Activated CD4-positive, alpha-beta memory T cell treated with anti-CD3 and anti-CD28 coated beads, Interleukin-2, amount 10 ng/mL, durations not matched to agents 7 days and 5 days (primary cell): ENCODE results near the gene DLX1. TPM values are rescaled to one million over a fixed set of nuclear protein-coding genes. Genes with fewer than 3 reads are reported as not detected.
A peak's percentile ranks its signal among the peaks of the same experiment; 100 is the strongest.

Experiments used
- CTCF ChIA-PET: fragments of 350-600 bp; sonication (Branson Sonifier 250); formaldehyde crosslinking; loops from one replicate; lab custom pipeline; 2021; ENCODE audit warnings: antibody characterized with exemption, inconsistent platforms; lab: Charles Lee
- POLR2A ChIA-PET: fragments of 350-600 bp; sonication (Branson Sonifier 250); formaldehyde crosslinking; loops from one replicate; lab custom pipeline; 2021; ENCODE audit warnings: antibody characterized with exemption; lab: Charles Lee
- DNase-seq: peaks from one replicate; pipeline ENCODE4 v3.0.0-alpha.2; 2020
- H3K27ac Mint-ChIP-seq: one replicate; pipeline ENCODE4 v1.8.0; 2021; ENCODE audit warnings: mild to moderate bottlenecking, mixed read lengths
- H3K27me3 Mint-ChIP-seq: one replicate; pipeline ENCODE4 v1.8.0; 2021; ENCODE audit warnings: mixed read lengths
- H3K36me3 Mint-ChIP-seq: one replicate; pipeline ENCODE4 v1.8.0; 2021; ENCODE audit warnings: low read depth, mixed read lengths
- H3K4me1 Mint-ChIP-seq: one replicate; pipeline ENCODE4 v1.8.0; 2021; ENCODE audit warnings: mixed read lengths
- H3K4me3 Mint-ChIP-seq: one replicate; pipeline ENCODE4 v1.8.0; 2021; ENCODE audit warnings: mild to moderate bottlenecking, mixed read lengths
- H3K9me3 Mint-ChIP-seq: one replicate; pipeline ENCODE4 v1.8.0; 2021; ENCODE audit warnings: mixed read lengths
- total RNA-seq, 2 experiments: library from RNA; stranded (reverse); gene quantifications; one replicate each; pipeline ENCODE4 v1.2.3, GENCODE V29; 2021

The DLX1 gene
- total RNA-seq, 2 experiments from 2014 or later: 0.18 TPM; not detected in 1

DNA sequence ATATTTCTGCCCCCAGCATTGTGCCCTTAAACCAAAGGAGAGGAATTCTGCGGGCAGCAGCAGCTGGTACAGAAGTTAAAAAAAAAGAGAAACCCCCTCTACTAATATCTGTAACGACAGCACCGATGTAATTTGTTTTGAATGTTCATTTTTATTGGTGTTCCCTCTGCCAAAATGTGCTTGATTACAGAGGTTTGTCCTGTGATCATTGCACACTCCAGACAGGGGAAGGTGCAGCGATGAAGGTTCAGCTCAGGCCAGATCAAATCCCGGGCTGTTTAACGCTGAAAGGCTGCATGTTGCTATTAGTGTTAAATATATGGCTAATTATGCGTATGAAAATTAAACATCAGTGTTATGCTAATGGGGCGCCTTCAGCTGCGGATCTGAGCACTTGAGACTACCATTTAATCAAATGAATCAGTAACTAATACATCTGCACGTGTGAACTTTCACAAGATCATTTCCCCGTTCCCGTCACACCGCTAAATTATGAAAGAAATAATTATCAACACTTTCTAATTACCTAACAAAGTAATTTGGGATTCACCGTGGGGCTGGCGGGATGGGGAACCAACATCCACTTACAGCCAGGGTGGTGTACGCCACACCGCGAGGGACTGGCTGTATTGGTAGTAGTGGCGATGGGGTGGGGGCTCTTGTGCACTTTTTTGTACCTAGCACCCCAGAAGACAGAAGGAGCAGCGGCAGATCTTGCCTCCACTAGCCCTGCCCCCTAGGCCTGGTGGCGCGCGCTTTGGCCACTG is 1.5 kb upstream of the DLX1 start:
- Mint-ChIP-seq H3K4me3 (peak overlapping the region; percentile 74), H3K4me1 (peaks cover 68% of the 10 kb centered on the region), H3K36me3 (peaks cover 34% of the 10 kb centered on the region), H3K27ac (peak overlapping the region; percentile 36), H3K9me3 (no peaks in the 10 kb centered on the region), H3K27me3 (peaks cover 96% of the 10 kb centered on the region)
- POLR2A ChIA-PET: interaction anchor here (1.6 to 4.1 kb wide), 2 partner anchors 15 to 19 kb away, joined by 4 to 17 read pairs; partner anchors contain the start of gene DLX2
- CTCF ChIA-PET: interaction anchor here (1.5 to 6.5 kb wide), 2 partner anchors 17 to 20 kb away, joined by 3 to 39 read pairs; partner anchors contain the start of gene DLX2
- DNase-seq: no peak

GRCh38 chr2:172084395-172084644 is 987 bp upstream of the DLX1 start:
- Mint-ChIP-seq H3K27ac (no peak overlapping the region), H3K4me3 (peak overlapping the region; percentile 74), H3K9me3 (no peaks in the 10 kb centered on the region), H3K27me3 (peaks cover 94% of the 10 kb centered on the region), H3K4me1 (peaks cover 68% of the 10 kb centered on the region), H3K36me3 (peaks cover 34% of the 10 kb centered on the region)
- no peak for DNase-seq
- ChIA-PET POLR2A (no interaction called here), CTCF (interaction anchor here (6.5 kb wide), 1 partner anchor 17 kb away, joined by 39 read pairs; the partner anchor contains the start of gene DLX2)

GRCh38 chr2:172084645-172085459 is 455 bp upstream of the DLX1 start:
- POLR2A ChIA-PET: interaction anchor here (0.6 to 1.0 kb wide), 3 partner anchors 9 to 163 kb away, joined by 3 to 4 read pairs (median 3); partner anchors contain the start of gene HAT1
- Mint-ChIP-seq H3K27me3 (peaks cover 94% of the 10 kb centered on the region), H3K4me1 (peaks cover 67% of the 10 kb centered on the region), H3K27ac (peak overlapping the region; percentile 8), H3K4me3 (peak overlapping the region; percentile 74), H3K36me3 (peaks cover 32% of the 10 kb centered on the region), H3K9me3 (no peaks in the 10 kb centered on the region)
- CTCF ChIA-PET: interaction anchor here (0.8 to 6.5 kb wide), 4 partner anchors 16 to 381 kb away, joined by 4 to 39 read pairs (median 8); partner anchors contain the start of gene DLX2
- DNase-seq: peak; percentile 68

GRCh38 chr2:172086241-172087206 is 1.2 kb downstream of the DLX1 start:
- Mint-ChIP-seq H3K4me1 (peaks cover 62% of the 10 kb centered on the region), H3K36me3 (peaks cover 25% of the 10 kb centered on the region), H3K4me3 (peak overlapping the region; percentile 30), H3K27me3 (peaks cover 92% of the 10 kb centered on the region), H3K9me3 (no peaks in the 10 kb centered on the region), H3K27ac (peak overlapping the region; percentile 54)
- peak; percentile 64 for DNase-seq
- ChIA-PET POLR2A (interaction anchor here (0.9 to 1.7 kb wide), 2 partner anchors 15 to 164 kb away, joined by 3 to 5 read pairs; partner anchors contain the start of gene HAT1), CTCF (interaction anchor here (0.5 to 6.5 kb wide), 6 partner anchors 10 to 162 kb away, joined by 3 to 39 read pairs (median 4); partner anchors contain the start of gene DLX2)

DNA sequence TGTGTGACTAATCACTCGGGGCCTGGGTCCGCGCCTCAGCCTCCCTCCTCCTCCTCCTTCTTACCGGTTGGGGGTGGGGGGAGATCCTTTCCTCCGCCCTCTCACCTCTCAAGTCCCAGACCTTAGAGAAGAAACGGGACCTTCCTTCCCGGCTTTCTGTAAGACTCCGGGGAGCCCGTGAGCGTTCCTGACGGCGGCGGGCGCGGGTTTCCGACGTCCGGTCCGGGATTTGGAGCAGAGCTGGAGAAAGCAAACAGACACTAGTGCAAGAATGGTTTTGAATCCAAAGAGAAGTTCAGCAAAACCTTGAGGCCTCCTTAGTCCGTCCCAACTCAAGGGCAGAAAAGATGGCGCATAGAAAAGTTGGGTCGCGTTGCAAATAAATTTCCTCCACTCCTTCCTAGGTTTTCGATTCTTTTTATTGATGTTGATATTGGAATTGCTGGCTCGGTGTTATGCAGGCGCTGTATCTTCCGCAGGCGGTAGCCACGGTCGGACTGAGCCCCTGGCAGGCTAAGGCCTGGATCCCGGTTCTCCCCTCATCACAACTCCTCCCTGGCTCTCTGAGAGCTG is 2.0 kb downstream of the DLX1 start:
- no peak for DNase-seq
- ChIA-PET CTCF (interaction anchor here (0.7 to 6.5 kb wide), 5 partner anchors 10 to 19 kb away, joined by 3 to 39 read pairs (median 8); partner anchors contain the start of gene DLX2), POLR2A (interaction anchor here (1.7 kb wide), 1 partner anchor 15 kb away, joined by 5 read pairs; no protein-coding TSS in a partner anchor)
- peaks cover 23% of the 10 kb centered on the region for H3K36me3 Mint-ChIP-seq
- H3K9me3 Mint-ChIP-seq: no peaks in the 10 kb centered on the region
- peaks cover 61% of the 10 kb centered on the region for H3K4me1 Mint-ChIP-seq
- peak overlapping the region; percentile 54 for H3K27ac Mint-ChIP-seq
- H3K27me3 Mint-ChIP-seq: peaks cover 92% of the 10 kb centered on the region
- peak overlapping the region; percentile 44 for H3K4me3 Mint-ChIP-seq

- peak overlapping the region; percentile 44 for H3K4me3 Mint-ChIP-seq
- POLR2A ChIA-PET: interaction anchor here (1.7 kb wide), 1 partner anchor 14 kb away, joined by 5 read pairs; no protein-coding TSS in a partner anchor
- peaks cover 55% of the 10 kb centered on the region for H3K4me1 Mint-ChIP-seq
- H3K27me3 Mint-ChIP-seq: peaks cover 92% of the 10 kb centered on the region
- no peaks in the 10 kb centered on the region for H3K9me3 Mint-ChIP-seq
- H3K27ac Mint-ChIP-seq: peak overlapping the region; percentile 48
- CTCF ChIA-PET: interaction anchor here (1.6 to 6.5 kb wide), 2 partner anchors 13 to 17 kb away, joined by 8 to 39 read pairs; partner anchors contain the start of gene DLX2
- no peak for DNase-seq
- peaks cover 21% of the 10 kb centered on the region for H3K36me3 Mint-ChIP-seq
These were observed 2.5 kb downstream of the DLX1 start for GRCh38 chr2:172087780-172088244.

DNA sequence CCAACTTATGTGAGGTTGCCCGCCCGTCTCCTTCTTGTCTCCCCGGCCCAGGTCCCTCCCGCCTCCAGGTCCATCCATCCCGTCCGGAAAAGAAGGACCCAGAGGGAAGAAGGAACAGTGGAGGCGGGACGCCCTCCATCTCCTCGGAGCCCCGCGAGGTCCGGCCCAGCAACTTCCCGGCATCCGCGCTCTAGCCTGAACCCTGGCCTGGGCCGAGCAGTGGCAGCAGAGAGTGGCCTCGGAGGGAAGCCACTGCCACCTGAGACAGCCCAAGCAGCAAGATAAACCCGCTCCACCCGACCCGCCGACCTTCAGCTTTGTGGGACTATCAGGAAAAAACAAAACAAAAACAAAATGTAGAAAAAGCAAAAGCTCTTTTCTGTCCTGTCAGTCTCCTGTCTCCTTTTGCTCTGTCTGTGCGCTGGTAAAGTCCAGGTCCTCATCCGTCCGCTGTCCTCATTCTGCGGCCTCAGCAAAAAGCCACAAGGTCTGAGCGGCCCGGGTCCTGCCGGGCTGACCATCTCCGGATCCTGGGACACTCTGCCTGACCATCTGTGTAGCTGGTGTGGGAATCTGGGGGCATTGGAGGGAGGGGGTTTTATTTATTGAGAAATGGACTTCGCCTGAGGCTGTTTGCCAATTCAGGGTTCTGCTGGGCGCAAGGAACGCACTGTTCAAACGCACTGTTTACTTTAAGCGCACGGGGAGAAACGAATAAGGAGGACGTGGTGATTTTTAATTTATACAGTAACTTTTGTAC is 3.1 kb downstream of the DLX1 start:
- peaks cover 55% of the 10 kb centered on the region for H3K4me1 Mint-ChIP-seq
- no peaks in the 10 kb centered on the region for H3K9me3 Mint-ChIP-seq
- H3K36me3 Mint-ChIP-seq: peaks cover 21% of the 10 kb centered on the region
- ChIA-PET CTCF (interaction anchor here (1.6 to 6.5 kb wide), 2 partner anchors 13 to 16 kb away, joined by 8 to 39 read pairs; partner anchors contain the start of gene DLX2), POLR2A (interaction anchor here (1.7 kb wide), 1 partner anchor 13 kb away, joined by 5 read pairs; no protein-coding TSS in a partner anchor)
- peaks cover 92% of the 10 kb centered on the region for H3K27me3 Mint-ChIP-seq
- H3K4me3 Mint-ChIP-seq: peak overlapping the region; percentile 44
- H3K27ac Mint-ChIP-seq: peak overlapping the region; percentile 48
- no peak for DNase-seq

DNA sequence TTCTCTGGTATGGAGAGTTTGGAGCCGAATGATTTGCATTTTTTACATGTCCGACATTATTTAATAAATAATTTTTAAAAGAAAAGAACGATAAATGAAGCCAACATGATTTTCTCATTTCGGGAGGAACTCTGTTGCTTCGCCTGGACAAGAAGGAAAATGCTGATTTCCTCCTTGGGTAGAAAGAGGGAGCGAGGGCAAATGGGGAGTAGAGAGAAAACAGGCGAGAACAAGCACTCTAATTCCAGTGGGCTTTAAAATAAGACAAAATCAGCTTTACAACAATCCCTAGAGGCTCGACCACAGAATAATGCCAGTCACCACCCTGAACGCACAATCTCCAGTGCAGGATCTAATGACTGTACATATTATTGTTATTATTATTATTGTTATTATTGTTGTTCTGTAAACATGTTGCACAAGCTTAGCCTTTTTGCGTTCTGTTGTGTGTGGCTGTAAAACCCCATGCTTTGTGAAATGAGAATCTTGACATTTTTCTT is 3.7 kb downstream of the DLX1 start:
- ChIA-PET POLR2A (no interaction called here), CTCF (interaction anchor here (1.6 to 6.5 kb wide), 2 partner anchors 12 to 15 kb away, joined by 8 to 39 read pairs; partner anchors contain the start of gene DLX2)
- H3K4me1 Mint-ChIP-seq: peaks cover 53% of the 10 kb centered on the region
- H3K27ac Mint-ChIP-seq: no peak overlapping the region
- DNase-seq: no peak
- H3K27me3 Mint-ChIP-seq: peaks cover 92% of the 10 kb centered on the region
- no peak overlapping the region for H3K4me3 Mint-ChIP-seq
- peaks cover 18% of the 10 kb centered on the region for H3K36me3 Mint-ChIP-seq
- no peaks in the 10 kb centered on the region for H3K9me3 Mint-ChIP-seq

GRCh38 chr2:172089633-172090032 is 4.3 kb downstream of the DLX1 start:
- peaks cover 18% of the 10 kb centered on the region for H3K36me3 Mint-ChIP-seq
- H3K9me3 Mint-ChIP-seq: no peaks in the 10 kb centered on the region
- H3K4me3 Mint-ChIP-seq: no peak overlapping the region
- no peak for DNase-seq
- CTCF ChIA-PET: interaction anchor here (6.5 kb wide), 1 partner anchor 11 kb away, joined by 39 read pairs; the partner anchor contains the start of gene DLX2
- H3K4me1 Mint-ChIP-seq: peaks cover 49% of the 10 kb centered on the region
- H3K27ac Mint-ChIP-seq: no peak overlapping the region
- H3K27me3 Mint-ChIP-seq: peaks cover 92% of the 10 kb centered on the region
- POLR2A ChIA-PET: no interaction called here

DNA sequence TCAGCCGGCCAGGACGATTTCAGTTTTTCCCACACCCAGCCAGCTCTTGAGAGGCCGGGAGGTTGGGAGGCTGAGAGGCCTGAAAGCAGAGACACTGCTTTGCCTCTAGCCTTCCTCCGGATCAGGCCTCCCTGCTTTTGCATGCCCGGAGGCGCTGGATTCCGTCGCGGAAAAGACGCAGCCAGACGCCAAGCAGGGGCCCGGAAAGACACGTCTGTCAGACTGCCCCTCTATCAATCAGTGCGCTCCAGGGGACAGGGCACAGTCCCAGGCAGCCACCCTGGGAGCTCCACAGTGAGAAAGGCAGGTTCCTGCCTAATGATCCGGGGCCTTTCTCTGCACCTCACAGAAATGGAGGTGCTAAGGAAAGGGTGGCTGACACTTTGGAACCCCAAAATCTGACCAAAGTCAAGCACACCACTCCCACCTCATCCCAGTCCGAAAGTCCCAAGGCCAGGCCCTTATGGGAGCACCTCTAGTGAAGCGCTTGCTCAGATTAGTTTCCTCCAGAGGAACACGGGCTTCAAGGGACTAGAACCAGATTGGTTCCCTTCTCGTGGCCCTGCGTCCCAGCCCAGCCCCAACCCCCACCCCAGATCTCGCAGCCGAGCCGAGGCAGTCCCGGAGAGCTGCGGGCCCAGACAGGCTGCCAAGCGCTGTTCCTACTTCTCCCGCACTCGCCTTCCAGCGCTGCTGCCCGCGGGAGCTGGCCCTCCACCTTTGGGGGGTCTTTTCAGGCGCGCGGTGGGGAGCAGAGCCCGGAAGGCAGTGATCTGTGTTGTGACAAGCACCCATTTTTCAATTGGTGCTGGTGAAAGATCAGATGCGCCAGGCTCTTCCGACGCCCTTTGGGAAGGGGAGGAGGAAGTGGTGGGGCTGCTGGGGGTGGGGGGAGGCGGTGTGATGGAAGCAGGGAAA is 5.0 kb downstream of the DLX1 start:
- H3K27me3 Mint-ChIP-seq: peaks cover 90% of the 10 kb centered on the region
- no peak for DNase-seq
- no peak overlapping the region for H3K27ac Mint-ChIP-seq
- peaks cover 48% of the 10 kb centered on the region for H3K4me1 Mint-ChIP-seq
- H3K4me3 Mint-ChIP-seq: no peak overlapping the region
- POLR2A ChIA-PET: interaction anchor here (1.2 to 2.1 kb wide), 2 partner anchors 8 to 12 kb away, joined by 3 to 12 read pairs; partner anchors contain the start of gene DLX2
- peaks cover 18% of the 10 kb centered on the region for H3K36me3 Mint-ChIP-seq
- CTCF ChIA-PET: interaction anchor here (1.9 to 3.0 kb wide), 2 partner anchors 13 to 16 kb away, joined by 5 to 15 read pairs; partner anchors contain the start of gene DLX2
- H3K9me3 Mint-ChIP-seq: no peaks in the 10 kb centered on the region
